Neural cell (in vitro differentiated cells): ENCODE data around the gene SHB.

ENCODE experiments used
- CTCF ChIP-seq: fragments of 450-650 bp; IDR thresholded peaks from 2 replicates; pipeline ENCODE4 v1.5.1; 2014; ENCODE audit warnings: antibody characterized with exemption, mild to moderate bottlenecking, moderate library complexity; ENCODE audit not compliant: poor library complexity, severe bottlenecking
- EP300 ChIP-seq: fragments of 450-650 bp; conservative IDR thresholded peaks from 2 replicates; pipeline ENCODE4 v1.6.1; 2014; ENCODE audit warnings: antibody characterized with exemption, mild to moderate bottlenecking, moderate library complexity; ENCODE audit not compliant: poor library complexity, severe bottlenecking
- EZH2 ChIP-seq: fragments of 200-600, 300-800 bp; shearing (Covaris generic), sonication (generic); IDR thresholded peaks from 2 replicates; pipeline ENCODE4 v1.6.1; 2014; ENCODE audit warnings: antibody characterized with exemption, low read length, borderline replicate concordance, mild to moderate bottlenecking; ENCODE audit not compliant: insufficient read depth, poor library complexity, severe bottlenecking
- MXI1 ChIP-seq: fragments of 450-650 bp; conservative IDR thresholded peaks from 2 replicates; pipeline ENCODE4 v1.6.1; 2014; ENCODE audit warnings: antibody characterized with exemption, mild to moderate bottlenecking; ENCODE audit not compliant: poor library complexity, severe bottlenecking
- POLR2AphosphoS5 ChIP-seq: IDR thresholded peaks from 2 replicates; pipeline ENCODE4 v1.6.1; 2012
- RAD21 ChIP-seq: fragments of 450-650 bp; conservative IDR thresholded peaks from 2 replicates; pipeline ENCODE4 v1.6.1; 2014; ENCODE audit warnings: antibody characterized with exemption, mild to moderate bottlenecking, moderate library complexity
- REST ChIP-seq: IDR thresholded peaks from 2 replicates; pipeline ENCODE4 v1.6.1; 2012; ENCODE audit warnings: borderline replicate concordance
- TAF1 ChIP-seq: IDR thresholded peaks from 2 replicates; pipeline ENCODE4 v1.6.1; 2012; ENCODE audit warnings: low read depth

DNA sequence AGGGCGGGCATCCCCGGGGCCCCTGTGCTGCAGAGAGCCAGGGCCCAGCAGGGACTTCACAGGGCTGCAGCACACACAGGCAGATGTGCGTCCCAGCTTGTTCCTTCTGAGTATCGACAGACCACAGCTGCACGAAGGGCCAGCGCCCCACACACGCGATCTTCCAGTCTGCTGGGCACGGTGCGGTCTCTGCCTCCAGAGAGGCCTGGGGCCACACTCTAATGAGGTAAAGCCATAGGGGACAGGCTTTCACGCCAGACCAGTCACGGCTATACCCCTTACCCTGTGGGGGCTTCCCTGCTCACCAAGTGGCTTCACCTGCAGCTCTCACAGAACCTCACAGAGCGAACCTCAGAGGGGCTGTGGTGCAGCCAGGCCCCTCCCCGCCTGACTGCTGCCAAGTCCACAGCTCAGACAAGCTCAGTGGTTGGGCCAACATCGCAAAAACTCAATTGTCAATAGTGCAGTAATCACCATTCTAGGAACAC lies 82.2 kb downstream of the SHB start:
- TF ChIP-seq CTCF = no peak
- TF ChIP-seq EZH2 = no peak
- TF ChIP-seq POLR2AphosphoS5 = no peak
- no peak for TF ChIP-seq REST
- TF ChIP-seq MXI1 = no peak
- no peak for TF ChIP-seq TAF1
- no peak for TF ChIP-seq EP300
- TF ChIP-seq RAD21 = no peak
